Measurements from ENCODE around the gene GREB1.

GREB1 gene

GRCh38 chr2:11537951-11538350 lies 4.1 kb downstream of the GREB1 start:
- no peak for DNase-seq (ENCODE audit: low read depth, low spot score)

- no peak for DNase-seq (ENCODE audit: low read depth, low spot score)
These were observed 5.7 kb downstream of the GREB1 start for GRCh38 chr2:11539317-11540147.

- DNase-seq (ENCODE audit: low read depth, low spot score) = no peak
These were observed 6.5 kb downstream of the GREB1 start for GRCh38 chr2:11540148-11540995.

- DNase-seq (ENCODE audit: low read depth, low spot score) = no peak
These were observed 7.3 kb downstream of the GREB1 start for GRCh38 chr2:11540996-11541692.

- no peak for DNase-seq (ENCODE audit: low read depth, low spot score)
These were observed 7.9 kb downstream of the GREB1 start for GRCh38 chr2:11541693-11542274.

GRCh38 chr2:11542275-11542819 lies 8.5 kb downstream of the GREB1 start:
- no peak for DNase-seq (ENCODE audit: low read depth, low spot score)

- no peak for DNase-seq (ENCODE audit: low read depth, low spot score)
These were observed 9.7 kb downstream of the GREB1 start for GRCh38 chr2:11543337-11544216.

GRCh38 chr2:11546072-11546471 lies 12.2 kb downstream of the GREB1 start:
- DNase-seq (ENCODE audit: low read depth, low spot score) = no peak

- no peak for DNase-seq (ENCODE audit: low read depth, low spot score)
These were observed 14.2 kb downstream of the GREB1 start for GRCh38 chr2:11547912-11548497.

GRCh38 chr2:11550302-11550701 lies 16.5 kb downstream of the GREB1 start:
- no peak for DNase-seq (ENCODE audit: low read depth, low spot score)

GRCh38 chr2:11550901-11551568 lies 17.2 kb downstream of the GREB1 start:
- no peak for DNase-seq (ENCODE audit: low read depth, low spot score)

GRCh38 chr2:11551569-11552259 lies 17.9 kb downstream of the GREB1 start:
- DNase-seq (ENCODE audit: low read depth, low spot score) = no peak

- no peak for DNase-seq (ENCODE audit: low read depth, low spot score)
These were observed 18.4 kb downstream of the GREB1 start for GRCh38 chr2:11552260-11552638.

- DNase-seq (ENCODE audit: low read depth, low spot score) = no peak
These were observed 20.0 kb downstream of the GREB1 start for GRCh38 chr2:11553661-11554398.

GRCh38 chr2:11554399-11554716 lies 20.5 kb downstream of the GREB1 start:
- DNase-seq (ENCODE audit: low read depth, low spot score) = no peak

GRCh38 chr2:11556101-11556806 lies 22.4 kb downstream of the GREB1 start:
- no peak for DNase-seq (ENCODE audit: low read depth, low spot score)

- DNase-seq (ENCODE audit: low read depth, low spot score) = no peak
These were observed 24.5 kb downstream of the GREB1 start for GRCh38 chr2:11558214-11558886.
